Gastrocnemius medialis (tissue), 4 donors: Measurements from ENCODE around the gene KCNK6. TPM values are rescaled to one million over a fixed set of nuclear protein-coding genes. Genes with fewer than 3 reads are reported as not detected.

Experiments
- ATAC-seq, 2 donors: fragments of 150-250 bp; one replicate each; pipeline ENCODE4 v1.9.1; 2016
- DNase-seq, 2 donors: peaks; one replicate each; pipeline ENCODE4 v3.0.0-alpha.2; 2019
- H3K27ac ChIP-seq, 4 donors: fragments of 200-600 bp; sonication (generic); 1 replicate in 1 of 4; 2 replicates in 3 of 4; pipeline ENCODE4 v1.5.1; 2016 to 2018; ENCODE audit warnings: mild to moderate bottlenecking in 2 of 4, moderate library complexity in 1 of 4
- H3K27me3 ChIP-seq, 3 donors: fragments of 200-600 bp; sonication (generic) in 2 of 3; 1 replicate in 1 of 3; 2 replicates in 2 of 3; pipeline versions ENCODE4 v1.5.1 to v1.6.0; 2016 to 2019; ENCODE audit warnings: mild to moderate bottlenecking in 1 of 3, moderate library complexity in 1 of 3
- H3K36me3 ChIP-seq, 2 donors: fragments of 200-600 bp; sonication (generic) in 1 of 2; one replicate each; pipeline ENCODE4 v1.5.1; 2017 to 2018
- H3K4me1 ChIP-seq, 2 donors: fragments of 200-600 bp; sonication (generic) in 1 of 2; one replicate each; pipeline ENCODE4 v1.5.1; 2016 to 2017; ENCODE audit warnings: mild to moderate bottlenecking in 2 of 2
- H3K4me3 ChIP-seq, 4 donors: fragments of 200-600 bp; sonication (generic) in 3 of 4; 1 replicate in 1 of 4; 2 replicates in 3 of 4; pipeline ENCODE4 v1.5.1; 2016 to 2019; ENCODE audit warnings: mild to moderate bottlenecking in 2 of 4
- H3K9me3 ChIP-seq, 3 donors: fragments of 200-600 bp; sonication (generic) in 2 of 3; 1 replicate in 1 of 3; 2 replicates in 2 of 3; pipeline ENCODE4 v1.5.1; 2016 to 2019
- POLR2A ChIP-seq, 2 donors: fragments of 450-650 bp; IDR thresholded peaks; one replicate each; pipeline ENCODE4 v1.6.1; 2017; ENCODE audit warnings: antibody characterized with exemption in 2 of 2, mild to moderate bottlenecking in 2 of 2, moderate library complexity in 2 of 2
- in situ Hi-C, 4 donors: fragments of 200-750 bp; cut with MboI; loops; one replicate each; pipeline versions ENCODE4 v1.15.0 to v1.8.0; 2017; ENCODE audit warnings: low sequenced_read_pairs in 4 of 4
- intact Hi-C: fragments of 100-400 bp; cut with DNase I; formaldehyde crosslinking; loops from one replicate; pipeline ENCODE4 v1.15.1; 2023; ENCODE audit warnings: low total_unique reads
- total RNA-seq, 4 donors: library from RNA; depleted of rRNA; stranded (reverse); fragments of >200 nt; gene quantifications; one replicate each; pipeline versions ENCODE4 v1.1.0 to v1.2.3, GENCODE V29; 2016
- TF ChIP-seq, protein P1 (sequence below), 5 experiments: fragments of 450-650 bp in 3 of 5; fragments of 200-600 bp in 2 of 5; sonication (generic) in 2 of 5; IDR thresholded peaks in 4 of 5; conservative IDR thresholded peaks in 1 of 5; 1 replicate in 4 of 5; 2 replicates in 1 of 5; pipeline ENCODE4 v1.5.1; 2016 to 2019; ENCODE audit warnings: antibody characterized with exemption in 5 of 5, mild to moderate bottlenecking in 3 of 5, moderate library complexity in 3 of 5

Gene KCNK6
- total RNA-seq, 4 donors from 2014 or later = 0.15 to 0.90 (median 0.41) TPM

DNA sequence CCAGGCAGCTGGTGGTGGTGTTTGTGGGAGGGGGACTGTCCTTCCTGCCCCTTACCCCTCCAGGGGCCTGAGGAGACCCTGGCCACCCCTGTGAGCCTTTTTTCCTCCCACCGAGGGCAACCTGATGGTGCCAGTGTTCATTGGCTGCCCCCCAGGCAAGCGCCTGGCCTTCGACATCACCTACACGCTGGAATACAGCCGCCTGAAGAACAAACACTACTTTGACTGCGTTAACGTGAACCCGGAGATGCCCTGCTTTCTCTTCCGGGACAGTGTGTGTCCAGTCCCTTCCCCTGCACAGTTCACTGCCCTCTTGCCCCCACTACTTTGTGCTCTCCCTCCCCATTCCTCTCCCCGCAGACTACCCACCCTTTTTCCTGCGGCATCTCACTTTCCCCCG, 47.4 kb downstream of the KCNK6 start:
- no peak for ATAC-seq
- TF ChIP-seq POLR2A (IDR thresholded peaks at IDR 0.05) = no peak
- TF ChIP-seq, protein P1, sequence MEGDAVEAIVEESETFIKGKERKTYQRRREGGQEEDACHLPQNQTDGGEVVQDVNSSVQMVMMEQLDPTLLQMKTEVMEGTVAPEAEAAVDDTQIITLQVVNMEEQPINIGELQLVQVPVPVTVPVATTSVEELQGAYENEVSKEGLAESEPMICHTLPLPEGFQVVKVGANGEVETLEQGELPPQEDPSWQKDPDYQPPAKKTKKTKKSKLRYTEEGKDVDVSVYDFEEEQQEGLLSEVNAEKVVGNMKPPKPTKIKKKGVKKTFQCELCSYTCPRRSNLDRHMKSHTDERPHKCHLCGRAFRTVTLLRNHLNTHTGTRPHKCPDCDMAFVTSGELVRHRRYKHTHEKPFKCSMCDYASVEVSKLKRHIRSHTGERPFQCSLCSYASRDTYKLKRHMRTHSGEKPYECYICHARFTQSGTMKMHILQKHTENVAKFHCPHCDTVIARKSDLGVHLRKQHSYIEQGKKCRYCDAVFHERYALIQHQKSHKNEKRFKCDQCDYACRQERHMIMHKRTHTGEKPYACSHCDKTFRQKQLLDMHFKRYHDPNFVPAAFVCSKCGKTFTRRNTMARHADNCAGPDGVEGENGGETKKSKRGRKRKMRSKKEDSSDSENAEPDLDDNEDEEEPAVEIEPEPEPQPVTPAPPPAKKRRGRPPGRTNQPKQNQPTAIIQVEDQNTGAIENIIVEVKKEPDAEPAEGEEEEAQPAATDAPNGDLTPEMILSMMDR (IDR thresholded peaks at IDR 0.05 in 4 of 5, conservative IDR thresholded peaks at IDR 0.05 in 1 of 5) = no peak
- in situ Hi-C loops = no loop called here

DNA sequence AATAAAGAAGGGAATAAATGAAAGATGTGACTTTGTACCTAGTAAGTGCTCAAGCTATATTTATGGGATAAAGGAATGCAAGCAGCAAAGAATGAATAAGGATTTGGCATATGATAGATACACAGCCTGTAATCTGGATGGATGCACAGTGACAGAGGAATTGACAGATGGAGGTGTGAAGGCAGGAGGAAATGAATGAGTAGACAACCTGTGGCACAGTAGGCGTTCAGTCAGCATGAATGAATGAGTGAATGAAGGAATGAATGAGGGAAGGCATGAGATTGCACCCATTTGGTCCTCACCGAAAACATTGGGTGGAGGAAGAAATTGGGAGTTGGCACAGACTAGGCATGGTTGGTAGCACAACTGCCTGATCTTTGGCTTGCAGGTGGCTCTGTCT, 49.9 kb downstream of the KCNK6 start:
- Histone ChIP-seq H3K36me3 (no peaks in the 10 kb centered on the region), H3K9me3 (no peaks in the 10 kb centered on the region), H3K27me3 (peaks cover 0 to 9% (median 0%) of the 10 kb centered on the region in 3 donors), H3K4me3 (no peak overlapping the region), H3K4me1 (no peaks in the 10 kb centered on the region), H3K27ac (no peak overlapping the region)
- in situ Hi-C loops = no loop called here
- no peak for ATAC-seq
- DNase-seq = no peak
- TF ChIP-seq, protein P1 (IDR thresholded peaks at IDR 0.05 in 4 of 5, conservative IDR thresholded peaks at IDR 0.05 in 1 of 5) = no peak
- TF ChIP-seq POLR2A (IDR thresholded peaks at IDR 0.05) = no peak
- intact Hi-C loops = no loop called here

More for the DNA sequence above, 47.4 kb downstream of the KCNK6 start:
- Histone ChIP-seq H3K4me3 (no peak overlapping the region), H3K9me3 (no peaks in the 10 kb centered on the region), H3K4me1 (peaks cover 4 to 5% of the 10 kb centered on the region in 2 donors), H3K27ac (no peak overlapping the region), H3K27me3 (peaks cover 0 to 10% (median 0%) of the 10 kb centered on the region in 3 donors), H3K36me3 (no peaks in the 10 kb centered on the region)
- no peak for DNase-seq
- intact Hi-C loops = no loop called here

DNA sequence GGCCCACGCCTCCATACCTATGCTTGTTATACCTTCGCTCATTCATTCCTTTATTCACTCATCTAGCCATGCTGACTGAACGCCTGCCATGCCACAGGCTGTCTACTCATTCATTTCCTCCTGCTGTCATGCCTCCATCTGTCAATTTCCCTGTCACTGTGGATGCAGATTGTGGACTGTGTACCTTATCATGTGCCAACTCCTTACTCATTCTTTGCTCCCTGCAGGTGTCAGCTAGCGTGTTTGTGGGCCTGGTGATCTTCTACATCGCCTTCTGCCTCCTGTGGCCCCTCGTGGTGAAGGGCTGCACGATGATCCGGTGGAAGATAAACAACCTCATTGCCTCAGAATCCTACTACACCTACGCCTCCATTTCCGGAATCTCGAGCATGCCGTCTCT, 50.7 kb downstream of the KCNK6 start:
- Histone ChIP-seq H3K9me3 (no peaks in the 10 kb centered on the region), H3K4me1 (peaks cover 0 to under 1% of the 10 kb centered on the region in 2 donors), H3K36me3 (no peaks in the 10 kb centered on the region), H3K4me3 (no peak overlapping the region), H3K27ac (no peak overlapping the region), H3K27me3 (peaks cover 0 to 4% (median 0%) of the 10 kb centered on the region in 3 donors)
- TF ChIP-seq POLR2A (IDR thresholded peaks at IDR 0.05) = no peak
- TF ChIP-seq, protein P1 (IDR thresholded peaks at IDR 0.05 in 4 of 5, conservative IDR thresholded peaks at IDR 0.05 in 1 of 5) = no peak
- no peak for DNase-seq
- intact Hi-C loops = loop anchor here (10.0 kb wide), 2 partner anchors 1035 to 1915 kb away; partner anchors contain the start of genes AKT2 and ZFP36
- in situ Hi-C loops = no loop called here
- no peak for ATAC-seq

- DNase-seq = no peak
- in situ Hi-C loops = no loop called here
- Histone ChIP-seq H3K4me1 (peaks cover 4 to 8% of the 10 kb centered on the region in 2 donors), H3K27ac (no peak overlapping the region), H3K27me3 (peaks cover 0 to under 1% (median 0%) of the 10 kb centered on the region in 3 donors), H3K9me3 (no peaks in the 10 kb centered on the region), H3K4me3 (no peak overlapping the region), H3K36me3 (no peaks in the 10 kb centered on the region)
- no peak for TF ChIP-seq POLR2A (IDR thresholded peaks at IDR 0.05)
- ATAC-seq = no peak
- intact Hi-C loops = loop anchor here (10.0 kb wide), 2 partner anchors 1034 to 1914 kb away; partner anchors contain the start of genes AKT2 and ZFP36
Observed at GRCh38 chr19:38371081-38371480, 51.4 kb downstream of the KCNK6 start.

GRCh38 chr19:38373907-38374331, 54.3 kb downstream of the KCNK6 start:
- intact Hi-C loops = loop anchor here (1.0 to 10.0 kb wide), 3 partner anchors 38 to 1911 kb away; partner anchors contain the start of genes AKT2 and ZFP36
- in situ Hi-C loops = no loop called here

More at GRCh38 chr19:38373907-38374331, 54.3 kb downstream of the KCNK6 start:
- no peak for TF ChIP-seq POLR2A (IDR thresholded peaks at IDR 0.05)
- TF ChIP-seq, protein P1 (IDR thresholded peaks at IDR 0.05 in 4 of 5, conservative IDR thresholded peaks at IDR 0.05 in 1 of 5) = no peak
- peaks cover 16 to 25% of the 10 kb centered on the region in 2 donors for H3K4me1 ChIP-seq
- H3K36me3 ChIP-seq = peaks cover 0 to 22% of the 10 kb centered on the region in 2 donors
- ATAC-seq = no peak
- no peaks in the 10 kb centered on the region for H3K9me3 ChIP-seq
- H3K4me3 ChIP-seq = peak overlapping the region; percentile 41 to 99 (median 69)
- no peak for DNase-seq
- H3K27ac ChIP-seq = peak overlapping the region; percentile 85 to 100 (median 98)
- H3K27me3 ChIP-seq = no peaks in the 10 kb centered on the region
